ENCODE data around the gene PEX10.
"Not testable (repeated sequence)": the region's sequence is repeated elsewhere in the genome, so short reads cannot be mapped to it uniquely, and the experiment has no call there.

The PEX10 gene

GRCh38 chr1:2412395-2412772 lies at the start of gene PEX10:
Gene PEX10, minus strand, starts transcription at chr1:2412564. Its CDS starts 62 bp downstream, at chr1:2412502.
- peak; percentile 98 for DNase-seq

GRCh38 chr1:2460996-2461751 lies 48.8 kb upstream of the PEX10 start:
- DNase-seq, result no peak

- DNase-seq, result no peak
These were observed 47.8 kb upstream of the PEX10 start for GRCh38 chr1:2460203-2460602.

DNA sequence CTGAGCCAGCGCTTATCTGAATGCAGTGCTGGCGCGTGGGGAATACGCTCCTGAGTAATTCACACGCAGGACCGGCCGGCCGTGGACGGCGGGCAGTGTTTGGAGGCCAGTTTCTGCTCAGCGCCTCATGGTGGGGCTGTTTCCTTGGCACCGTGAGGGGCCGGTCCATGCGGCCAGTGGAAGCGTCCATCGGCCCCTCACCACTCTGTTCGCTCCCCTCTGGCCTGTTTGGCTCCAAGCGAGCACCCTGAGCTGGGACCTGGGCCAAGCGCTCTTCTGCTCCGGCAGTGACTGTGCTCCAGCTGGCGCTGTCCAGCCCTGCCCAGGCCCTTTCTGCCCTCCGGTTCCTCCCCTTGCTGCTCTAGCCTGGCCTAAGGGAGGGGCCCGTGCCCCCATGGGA lies 47.4 kb upstream of the PEX10 start:
- DNase-seq, result no peak

GRCh38 chr1:2459102-2459753 lies 46.9 kb upstream of the PEX10 start:
- not testable (repeated sequence) for DNase-seq

- DNase-seq, result no peak
These were observed 46.3 kb upstream of the PEX10 start for GRCh38 chr1:2458687-2459086.

DNA sequence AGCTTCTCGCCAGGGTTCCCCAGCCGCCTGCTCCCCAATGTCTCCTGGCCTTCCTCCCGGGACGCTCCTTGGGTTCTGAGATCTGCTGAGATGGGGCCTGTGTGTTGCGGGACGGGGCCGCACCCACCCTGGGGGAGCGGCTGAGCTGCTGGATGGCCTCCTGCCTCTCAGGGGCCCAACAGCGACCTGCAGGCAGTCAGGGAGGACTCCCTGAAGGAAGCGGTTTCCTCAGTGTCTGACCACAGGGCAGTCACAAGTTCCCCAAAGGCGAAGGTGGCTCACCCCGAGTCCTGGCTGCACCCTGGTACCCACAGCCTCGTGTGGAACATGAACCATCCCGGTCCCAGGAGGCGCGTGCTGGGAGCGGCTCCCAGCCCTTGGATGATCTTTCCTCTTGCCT lies 45.1 kb upstream of the PEX10 start:
- no peak for DNase-seq

GRCh38 chr1:2455757-2456156 lies 43.4 kb upstream of the PEX10 start:
- no peak for DNase-seq

GRCh38 chr1:2454227-2454626 lies 41.9 kb upstream of the PEX10 start:
- no peak for DNase-seq

DNA sequence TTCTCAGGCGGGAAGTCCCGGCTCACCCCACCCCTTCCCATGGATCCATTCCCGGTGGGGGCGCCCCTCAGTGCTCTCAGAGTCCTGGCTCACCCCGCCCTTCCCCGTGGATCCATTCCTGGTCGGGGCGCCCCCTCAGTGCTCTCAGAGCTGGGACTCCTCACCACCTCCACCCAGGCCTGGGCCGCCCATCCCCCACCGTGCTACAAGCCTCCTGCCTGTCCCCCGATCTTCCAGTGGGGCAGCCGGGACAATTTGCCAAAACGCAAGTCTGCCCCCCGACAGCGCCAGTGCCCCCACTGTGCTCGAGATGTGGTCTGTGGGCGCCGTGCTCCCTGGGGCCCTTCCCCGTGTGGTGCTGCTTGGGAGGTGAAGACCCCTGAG lies 40.6 kb upstream of the PEX10 start:
- no peak for DNase-seq

DNA sequence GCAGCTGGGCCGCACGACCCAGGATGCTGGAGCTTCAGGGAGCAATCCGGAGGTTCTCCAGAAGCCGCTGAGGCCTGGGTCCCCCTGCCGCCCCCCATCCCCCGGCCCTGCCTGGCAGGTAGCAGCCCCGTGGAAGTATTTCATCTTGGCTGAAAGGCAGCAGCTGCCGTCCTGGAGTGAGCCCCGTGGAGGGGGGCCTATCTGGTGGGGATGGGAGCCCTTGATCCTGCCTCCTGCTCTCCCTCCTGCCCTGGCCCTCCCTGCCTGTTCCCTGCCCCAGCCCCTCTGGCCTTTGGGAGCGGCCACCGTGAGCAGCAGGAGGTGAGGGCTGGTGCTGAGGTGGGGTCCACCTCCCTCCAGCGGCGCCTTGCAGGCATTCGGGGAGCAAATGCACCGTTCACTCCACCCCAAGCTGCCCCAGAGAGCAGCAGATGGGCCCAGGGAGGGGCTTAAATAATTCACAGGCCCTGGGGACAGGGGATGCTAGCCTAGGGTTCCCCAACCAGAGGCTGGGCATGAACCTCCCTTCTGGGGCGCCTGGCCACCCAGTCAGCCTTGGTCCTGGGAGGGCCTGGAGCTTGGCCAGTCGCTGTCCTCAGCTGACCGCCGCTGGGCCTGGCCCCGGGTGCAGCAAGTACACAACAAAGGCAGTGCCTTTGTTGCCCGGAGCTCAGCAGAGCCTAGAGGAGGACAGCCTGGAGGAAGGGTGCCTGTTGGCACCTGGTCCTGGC lies 40.0 kb upstream of the PEX10 start:
- no peak for DNase-seq

DNA sequence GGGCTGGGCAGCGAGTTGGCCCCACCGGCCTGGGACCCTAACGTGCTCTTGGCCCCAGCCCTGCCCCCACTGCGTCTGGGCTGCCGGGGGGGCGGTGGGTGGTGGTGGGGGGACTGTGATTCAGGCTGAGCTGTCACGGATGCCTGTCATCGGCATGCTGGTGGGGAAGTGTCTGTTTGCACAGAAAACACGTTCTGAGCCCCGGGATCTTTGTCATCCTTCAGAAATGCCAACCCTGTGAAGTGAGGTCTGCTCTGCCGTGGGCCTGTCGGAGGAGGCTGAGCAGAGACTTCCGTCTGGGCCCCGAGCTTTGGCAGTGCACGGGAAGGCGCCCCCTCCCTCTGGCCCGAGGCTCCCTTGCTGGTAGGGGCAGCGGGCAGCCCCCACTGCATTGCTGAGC lies 39.4 kb upstream of the PEX10 start:
- no peak for DNase-seq

DNA sequence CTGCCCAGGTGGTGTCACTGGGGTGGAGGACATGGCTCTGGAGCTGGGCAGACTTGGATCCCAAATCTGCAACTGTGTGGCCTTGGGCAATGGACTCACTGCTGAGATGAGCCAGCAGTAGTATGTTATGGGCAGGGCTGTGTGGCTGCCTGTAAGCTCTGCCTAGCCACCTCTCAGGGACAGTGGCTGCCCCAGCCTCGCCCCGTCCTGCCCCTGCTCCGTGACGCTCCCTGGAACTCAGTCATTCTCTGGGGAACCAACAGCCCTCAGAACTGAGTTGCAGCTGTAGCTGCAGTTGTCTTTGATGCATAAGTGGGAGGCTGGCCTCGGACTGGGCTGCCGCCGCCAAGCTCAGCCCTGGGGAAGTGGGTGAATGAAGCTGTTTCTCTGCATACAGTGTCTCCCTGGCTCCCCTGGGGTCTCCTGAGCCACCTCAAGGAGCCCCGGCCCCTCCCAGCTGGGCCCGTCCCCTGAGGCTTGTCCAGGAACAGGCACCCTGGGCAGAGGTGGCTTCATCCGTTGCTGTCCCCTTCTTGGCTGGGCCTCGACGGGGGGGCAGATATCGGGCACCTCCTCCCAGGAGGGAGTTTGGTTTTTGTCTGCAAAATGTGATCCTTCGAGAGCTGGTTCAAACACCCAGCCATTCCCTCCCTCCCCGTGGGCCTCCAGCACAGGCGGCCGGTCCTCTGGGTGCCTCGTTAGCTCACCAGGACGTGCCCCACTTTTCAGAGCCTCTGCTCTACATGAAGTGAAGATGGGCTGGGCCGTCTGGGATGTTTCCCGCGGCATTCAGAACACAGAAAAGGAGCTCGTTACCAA lies 37.5 kb upstream of the PEX10 start:
- DNase-seq, result no peak

DNA sequence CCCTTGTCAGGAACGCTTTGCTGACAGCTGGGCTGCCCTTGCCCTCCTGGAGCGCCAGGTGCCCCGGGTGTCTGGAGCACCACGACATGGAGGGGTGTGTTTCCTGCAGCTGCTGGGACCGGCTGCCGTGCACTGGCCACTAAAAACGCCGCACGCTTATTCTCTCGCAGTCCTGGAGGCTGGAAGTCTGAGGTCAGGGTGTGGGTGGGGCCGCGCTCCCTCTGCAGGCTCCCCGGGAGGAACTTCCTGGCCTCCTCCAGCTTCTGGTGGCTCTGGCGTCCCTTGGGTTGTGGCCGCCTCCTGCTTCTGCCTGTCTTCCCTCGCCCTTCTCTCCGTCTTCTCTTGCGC lies 35.7 kb upstream of the PEX10 start:
- no peak for DNase-seq

DNA sequence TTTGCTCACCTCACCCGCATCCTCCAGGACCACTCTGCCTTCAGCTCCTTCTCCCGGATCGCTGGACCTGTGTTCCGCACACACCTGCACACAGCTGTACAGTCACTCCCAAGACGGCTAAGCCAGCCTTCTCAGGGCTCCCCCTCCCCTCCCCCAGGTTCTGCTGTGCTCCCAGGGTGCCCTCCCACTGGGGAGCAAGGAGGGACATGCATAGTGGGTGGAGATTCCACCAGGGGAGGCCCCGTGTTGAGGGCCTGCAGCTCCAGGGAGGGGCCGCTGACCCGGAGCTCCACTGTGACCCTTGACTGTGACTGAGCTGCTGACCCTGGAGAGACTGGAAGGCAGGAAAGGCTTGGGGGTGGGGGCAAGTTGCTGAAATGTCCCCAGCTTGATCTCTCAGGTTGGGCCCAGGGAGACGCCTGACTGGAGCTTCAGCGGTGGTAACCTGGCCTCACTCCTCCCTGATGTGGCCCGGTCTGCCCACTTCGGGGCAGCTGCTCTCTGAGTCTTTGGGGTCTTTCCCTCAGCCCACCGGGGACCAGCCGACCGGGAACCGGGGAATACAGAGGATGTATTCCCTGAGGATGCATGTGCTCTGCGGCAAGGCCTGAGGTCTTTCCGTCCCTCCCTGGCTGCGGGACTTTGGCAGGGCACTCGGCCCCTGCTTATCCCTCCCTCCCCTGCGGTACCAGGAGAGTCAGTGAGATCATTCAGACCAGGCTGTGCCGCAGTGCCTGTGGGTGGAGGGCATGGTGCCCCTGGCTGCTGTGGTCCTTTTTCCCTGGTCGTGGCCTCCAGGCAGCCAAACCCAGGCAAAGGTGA lies 35.1 kb upstream of the PEX10 start:
- no peak for DNase-seq

DNA sequence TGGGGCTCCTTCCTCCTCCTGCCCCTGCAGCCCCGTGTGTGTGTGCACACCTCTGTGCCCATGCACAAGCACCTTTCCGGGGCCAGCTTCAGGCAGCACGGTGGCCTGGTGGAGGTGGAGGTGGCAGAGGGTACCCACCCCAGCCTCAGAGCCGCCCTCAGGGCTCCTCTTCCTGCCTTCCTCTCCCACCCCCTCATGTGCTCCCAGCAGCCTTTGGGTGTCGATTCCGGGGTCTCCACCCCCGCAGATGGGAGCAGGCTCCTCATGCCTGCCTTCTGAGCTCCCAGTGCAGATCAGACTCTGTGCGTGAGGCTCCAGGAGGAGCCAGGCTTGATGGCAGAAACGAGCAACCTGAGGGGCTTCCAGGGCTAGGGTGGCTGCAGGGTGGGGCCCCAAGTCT lies 34.5 kb upstream of the PEX10 start:
- no peak for DNase-seq

DNA sequence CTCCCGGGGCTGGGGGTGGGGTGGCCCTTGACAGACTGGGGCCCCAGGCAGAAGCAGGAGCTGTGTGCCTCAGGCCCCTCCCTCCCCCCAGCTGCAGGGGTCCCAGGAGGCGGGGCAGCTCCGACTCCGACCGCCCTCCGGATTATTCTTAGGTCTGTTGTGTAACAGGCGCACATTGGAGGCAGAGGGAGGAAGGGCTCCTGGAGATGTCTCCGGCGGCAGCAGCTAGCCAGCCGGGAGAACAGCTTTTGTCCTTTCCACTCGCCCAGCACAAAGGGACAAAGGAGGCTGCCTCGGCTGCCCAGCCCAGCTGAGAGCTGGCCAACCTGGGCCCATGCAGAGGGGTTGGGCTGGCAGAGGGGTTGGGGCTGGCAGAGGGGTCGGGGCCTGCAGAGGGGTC lies 34.0 kb upstream of the PEX10 start:
- DNase-seq, result no peak

GRCh38 chr1:2445823-2446215 lies 33.5 kb upstream of the PEX10 start:
- no peak for DNase-seq

DNA sequence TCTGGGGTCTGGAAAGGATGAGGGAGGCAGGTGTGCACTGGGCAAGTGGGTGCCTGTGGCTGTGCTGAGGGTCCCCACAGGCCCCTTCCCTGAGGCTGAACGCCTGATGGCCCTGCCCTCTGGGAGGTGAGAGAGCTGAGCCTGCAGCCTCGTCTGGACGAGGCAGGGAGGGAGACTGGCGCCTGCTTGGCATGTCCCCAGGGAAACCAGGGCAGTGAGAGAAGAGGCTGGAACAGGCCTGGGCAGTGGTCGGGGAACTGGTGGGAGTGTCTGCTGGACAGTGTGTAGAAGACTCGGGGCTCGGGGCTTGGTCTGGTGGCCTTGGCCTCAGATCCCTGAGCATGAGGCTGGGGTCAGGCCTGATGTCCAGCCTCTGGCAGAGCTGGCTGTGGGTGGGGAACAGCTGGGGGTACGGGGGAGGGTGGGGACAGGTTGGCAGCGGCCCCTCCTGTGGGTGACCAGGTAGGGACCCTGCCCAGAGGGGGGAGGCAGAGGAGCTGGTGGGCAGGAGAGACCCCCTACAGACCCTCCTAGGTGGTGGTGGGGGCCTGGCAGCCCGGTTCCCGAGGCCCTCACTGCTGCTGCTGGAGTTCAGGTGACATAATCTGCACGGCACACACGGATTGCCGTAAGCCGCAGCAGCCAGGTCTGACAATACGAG lies 32.9 kb upstream of the PEX10 start:
- DNase-seq, result no peak

DNA sequence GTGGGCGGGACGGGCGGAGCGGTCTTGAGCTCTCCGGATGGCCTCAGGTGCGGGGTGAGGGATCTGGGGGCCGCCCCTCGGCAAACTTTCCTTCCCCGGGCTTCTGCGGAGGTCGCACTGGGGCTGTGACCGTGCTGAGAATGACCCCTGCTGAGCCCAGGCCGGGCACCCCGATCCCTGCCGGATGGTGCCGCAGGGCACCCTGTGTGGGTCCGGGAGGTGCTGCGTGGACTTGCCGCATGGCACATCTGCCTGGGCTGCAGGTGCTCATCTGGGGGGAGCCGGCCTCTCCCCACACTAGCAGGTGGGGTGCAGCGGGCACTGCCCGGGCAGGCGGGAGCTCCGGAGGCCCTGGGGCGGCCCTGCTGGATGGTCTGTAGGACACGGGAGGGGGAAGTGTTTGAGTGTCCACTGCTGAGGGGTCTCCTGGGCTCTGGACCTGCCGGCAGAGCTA lies 31.8 kb upstream of the PEX10 start:
- no peak for DNase-seq

DNA sequence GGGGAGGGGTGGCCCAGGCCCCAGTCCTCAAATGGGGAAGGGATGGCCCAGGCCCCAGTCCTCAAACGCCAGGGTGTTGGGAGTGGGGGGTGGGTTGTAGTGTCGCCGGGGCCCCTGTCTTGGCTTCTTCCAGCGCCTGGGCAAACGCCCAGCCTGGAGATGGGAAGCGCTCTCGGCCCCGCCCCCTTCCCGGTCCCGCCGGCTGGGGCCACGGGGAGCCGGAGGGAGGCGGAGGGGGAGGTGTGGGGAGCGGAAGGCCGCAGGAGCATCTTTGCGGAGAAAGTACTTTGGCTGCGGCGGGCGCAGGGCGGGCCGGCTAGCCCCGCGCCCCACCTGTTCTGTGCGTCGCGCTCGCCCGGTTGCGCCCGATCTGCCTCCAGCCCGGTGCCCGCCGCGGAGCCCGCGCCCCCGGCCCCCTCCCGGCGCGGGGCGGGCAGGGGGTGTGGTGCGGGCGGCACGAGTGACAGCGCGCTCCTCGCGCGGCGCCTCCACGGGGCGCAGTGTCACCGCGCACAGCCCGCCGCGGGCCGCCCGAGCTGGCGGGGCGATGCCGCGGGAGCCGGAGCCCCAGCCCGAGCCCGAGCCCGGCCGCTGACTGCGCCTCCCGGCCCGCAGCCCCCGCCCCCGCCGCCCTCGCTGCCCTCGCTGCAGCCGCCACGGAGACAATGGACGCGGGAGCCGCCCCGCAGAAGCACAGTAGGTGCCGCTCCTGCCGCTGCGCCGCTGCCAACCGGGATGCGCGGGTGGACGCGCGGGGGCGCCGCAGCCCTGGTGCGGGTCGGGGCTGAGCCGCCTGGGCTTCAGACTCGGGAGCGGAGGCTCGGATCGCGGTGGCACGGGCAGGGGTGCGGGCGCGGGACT lies 31.1 kb upstream of the PEX10 start:
- no peak for DNase-seq
